WTC11 (cell line): Measurements from ENCODE around the gene NPTX1. TPM values are rescaled to one million over a fixed set of nuclear protein-coding genes. Genes with fewer than 3 reads are reported as not detected.

ENCODE experiments used
- ATAC-seq: fragments of 200-7000 bp; cut with Tn5 transposase; 2 replicates; pipeline ENCODE4 v1.10.0; 2021; ENCODE audit warnings: mild to moderate bottlenecking, moderate library complexity
- CTCF ChIA-PET: fragments of 300-600 bp; sonication (Branson Sonifier 250); formaldehyde crosslinking; loops from one replicate; lab custom pipeline; 2021; ENCODE audit warnings: antibody characterized with exemption; lab: Charles Lee
- POLR2A ChIA-PET: fragments of 350-600 bp; sonication (Branson Sonifier 250); formaldehyde crosslinking; loops from one replicate; lab custom pipeline; 2021; ENCODE audit warnings: antibody characterized with exemption; lab: Charles Lee
- DNase-seq: peaks from one replicate; pipeline ENCODE4 v3.0.0; 2021; ENCODE audit warnings: low spot score
- H3K27ac Mint-ChIP-seq: 2 replicates; pipeline ENCODE4 v1.8.0; 2021; ENCODE audit warnings: mixed read lengths
- H3K27me3 Mint-ChIP-seq: 2 replicates; pipeline ENCODE4 v1.8.0; 2021; ENCODE audit warnings: low read depth, mild to moderate bottlenecking, moderate library complexity, mixed read lengths
- H3K36me3 Mint-ChIP-seq: 2 replicates; pipeline ENCODE4 v1.8.0; 2021; ENCODE audit warnings: mixed read lengths
- H3K4me1 Mint-ChIP-seq: 2 replicates; pipeline ENCODE4 v1.8.0; 2022; ENCODE audit warnings: mixed read lengths
- H3K4me3 Mint-ChIP-seq: 2 replicates; pipeline ENCODE4 v1.8.0; 2021; ENCODE audit warnings: mild to moderate bottlenecking, moderate library complexity, mixed read lengths
- H3K9me3 Mint-ChIP-seq: 2 replicates; pipeline ENCODE4 v1.8.0; 2021; ENCODE audit warnings: mixed read lengths
- AFF4 ChIP-seq: sonication (generic); formaldehyde crosslinking; IDR thresholded peaks from 2 replicates; pipeline ENCODE4 v1.8.1; 2023; ENCODE audit warnings: mild to moderate bottlenecking, missing genetic modification reagents, borderline replicate concordance
- AR ChIP-seq: fragments of 250-450 bp; sonication (Bioruptor Pico); IDR thresholded peaks from 2 replicates; pipeline ENCODE4 v1.9.0; 2021; ENCODE audit warnings: mild to moderate bottlenecking
- CTCF ChIP-seq: fragments of 200-600 bp; IDR thresholded peaks from 2 replicates; pipeline ENCODE4 v1.8.0; 2022; ENCODE audit warnings: antibody characterized with exemption
- E2F5 ChIP-seq: sonication (generic); formaldehyde crosslinking; IDR thresholded peaks from 2 replicates; pipeline ENCODE4 v1.8.1; 2022; ENCODE audit warnings: mild to moderate bottlenecking, moderate library complexity, missing genetic modification reagents
- FOXK1 ChIP-seq: sonication (generic); formaldehyde crosslinking; IDR thresholded peaks from 2 replicates; pipeline ENCODE4 v1.8.0; 2022; ENCODE audit warnings: mild to moderate bottlenecking, moderate library complexity, missing genetic modification reagents
- FOXP1 ChIP-seq: sonication (generic); formaldehyde crosslinking; IDR thresholded peaks from 2 replicates; pipeline ENCODE4 v1.8.0; 2022; ENCODE audit warnings: missing genetic modification reagents, mild to moderate bottlenecking, moderate library complexity, borderline replicate concordance
- MXD4 ChIP-seq: fragments of 250-450 bp; sonication (Bioruptor Pico); IDR thresholded peaks from 2 replicates; pipeline ENCODE4 v1.8.0; 2021; ENCODE audit warnings: mild to moderate bottlenecking, moderate library complexity, borderline replicate concordance
- NFYB ChIP-seq: sonication (generic); formaldehyde crosslinking; conservative IDR thresholded peaks from 2 replicates; pipeline ENCODE4 v1.8.0; 2022; ENCODE audit warnings: low read depth, missing genetic modification reagents
- PRRX2 ChIP-seq: fragments of 250-450 bp; sonication (Bioruptor Pico); IDR thresholded peaks from 2 replicates; pipeline ENCODE4 v1.8.0; 2021; ENCODE audit warnings: mild to moderate bottlenecking
- RELA ChIP-seq: sonication (generic); formaldehyde crosslinking; IDR thresholded peaks from 2 replicates; pipeline ENCODE4 v1.8.1; 2022; ENCODE audit warnings: missing genetic modification reagents, mild to moderate bottlenecking, borderline replicate concordance
- TCF7 ChIP-seq: sonication (generic); formaldehyde crosslinking; IDR thresholded peaks from 2 replicates; pipeline ENCODE4 v1.8.0; 2022; ENCODE audit warnings: mild to moderate bottlenecking, low read depth, missing genetic modification reagents, moderate library complexity
- TEAD1 ChIP-seq: sonication (generic); formaldehyde crosslinking; IDR thresholded peaks from 2 replicates; pipeline ENCODE4 v1.8.0; 2022; ENCODE audit warnings: mild to moderate bottlenecking, missing genetic modification reagents
- USF2 ChIP-seq: sonication (generic); formaldehyde crosslinking; IDR thresholded peaks from 2 replicates; pipeline ENCODE4 v1.8.1; 2023; ENCODE audit warnings: mild to moderate bottlenecking, missing genetic modification reagents, moderate library complexity
- ZNF121 ChIP-seq: sonication (generic); formaldehyde crosslinking; IDR thresholded peaks from 2 replicates; pipeline ENCODE4 v1.8.0; 2023; ENCODE audit warnings: missing genetic modification reagents
- ZNF219 ChIP-seq: sonication (generic); formaldehyde crosslinking; IDR thresholded peaks from 2 replicates; pipeline ENCODE4 v1.8.0; 2023; ENCODE audit warnings: missing genetic modification reagents, mild to moderate bottlenecking, borderline replicate concordance
- ZNF512 ChIP-seq: sonication (generic); formaldehyde crosslinking; IDR thresholded peaks from 2 replicates; pipeline ENCODE4 v1.8.1; 2022; ENCODE audit warnings: missing genetic modification reagents, borderline replicate concordance
- ZNF671 ChIP-seq: fragments of 250-450 bp; sonication (Bioruptor Pico); IDR thresholded peaks from 2 replicates; pipeline ENCODE4 v1.8.0; 2021; ENCODE audit warnings: mild to moderate bottlenecking
- total RNA-seq: library from RNA; stranded (reverse); gene quantifications from 3 replicates; pipeline ENCODE4 v1.2.3, GENCODE V29; 2021

The NPTX1 gene
- total RNA-seq, 1 experiment from 2014 or later, result 15.1 TPM

- no peak for TF ChIP-seq AFF4 (CRISPR knock-in tag)
- TF ChIP-seq TCF7 (CRISPR knock-in tag), result no peak
- TF ChIP-seq AR, result no peak
- TF ChIP-seq TEAD1, result no peak
- TF ChIP-seq PRRX2 (CRISPR knock-in tag), result no peak
- no peak for TF ChIP-seq ZNF121 (CRISPR knock-in tag)
- TF ChIP-seq ZNF512 (CRISPR knock-in tag), result no peak
These were observed 32.9 kb downstream of the NPTX1 start (continued) for GRCh38 chr17:80443498-80443897.

GRCh38 chr17:80442764-80443163 is 33.6 kb downstream of the NPTX1 start:
- CTCF ChIA-PET, result interaction anchor here (0.8 to 2.5 kb wide), 3 partner anchors 12 to 546 kb away, joined by 4 to 12 read pairs (median 5); no protein-coding TSS in a partner anchor
- ATAC-seq (no peak), DNase-seq (no peak)
- no peak for TF ChIP-seq USF2 (CRISPR knock-in tag)
- no peak for TF ChIP-seq NFYB (CRISPR knock-in tag)
- TF ChIP-seq RELA (CRISPR knock-in tag), result no peak
- TF ChIP-seq ZNF671 (CRISPR knock-in tag), result no peak
- no peak for TF ChIP-seq E2F5
- no peak for TF ChIP-seq ZNF219
- no peak for TF ChIP-seq MXD4
- TF ChIP-seq FOXP1, result no peak
- TF ChIP-seq FOXK1 (CRISPR knock-in tag), result no peak
- TF ChIP-seq CTCF, result no peak
- Mint-ChIP-seq H3K4me1 (no peaks in the 10 kb centered on the region; the same call in 1 of the 2 replicates), H3K9me3 (no peaks in the 10 kb centered on the region), H3K27me3 (peaks cover 8% of the 10 kb centered on the region), H3K27ac (no peak overlapping the region), H3K36me3 (no peaks in the 10 kb centered on the region), H3K4me3 (no peak overlapping the region)
- POLR2A ChIA-PET, result interaction anchor here (0.9 kb wide), 1 partner anchor 13 kb away, joined by 5 read pairs; no protein-coding TSS in a partner anchor
